HG03442 (cell line): Measurements from ENCODE around the gene P2RY2.

ENCODE experiments used
- ATAC-seq: cut with Tn5 transposase; IDR thresholded peaks from one replicate; pipeline ENCODE4 v1.9.1; 2021; ENCODE audit warnings: mild to moderate bottlenecking, moderate library complexity; ENCODE audit not compliant: unreplicated experiment

P2RY2 gene

GRCh38 chr11:73218106-73218829 is at the start of gene P2RY2:
P2RY2 (plus strand) TSS chr11:73218281; CDS start chr11:73234160, 15,879 bp downstream.
- no peak for ATAC-seq

GRCh38 chr11:73168925-73169579 is 49.0 kb upstream of the P2RY2 start:
- no peak for ATAC-seq

- ATAC-seq: no peak
Measured at GRCh38 chr11:73170140-73170539, 47.9 kb upstream of the P2RY2 start.

- no peak for ATAC-seq
Measured at GRCh38 chr11:73171436-73172161, 46.5 kb upstream of the P2RY2 start.

GRCh38 chr11:73172992-73173656 is 45.0 kb upstream of the P2RY2 start:
- no peak for ATAC-seq

- no peak for ATAC-seq
Measured at GRCh38 chr11:73173755-73174494, 44.2 kb upstream of the P2RY2 start.

- no peak for ATAC-seq
Measured at GRCh38 chr11:73174495-73174791, 43.6 kb upstream of the P2RY2 start.

GRCh38 chr11:73175551-73176144 is 42.4 kb upstream of the P2RY2 start:
- ATAC-seq: no peak

GRCh38 chr11:73176145-73176873 is 41.8 kb upstream of the P2RY2 start:
- ATAC-seq: no peak

GRCh38 chr11:73176874-73177155 is 41.3 kb upstream of the P2RY2 start:
- no peak for ATAC-seq

GRCh38 chr11:73177380-73177777 is 40.7 kb upstream of the P2RY2 start:
- ATAC-seq: no peak

- ATAC-seq: peak; percentile 59
Measured at GRCh38 chr11:73177778-73178539, 40.1 kb upstream of the P2RY2 start.

- no peak for ATAC-seq
Measured at GRCh38 chr11:73178681-73179080, 39.4 kb upstream of the P2RY2 start.

GRCh38 chr11:73182824-73183321 is 35.2 kb upstream of the P2RY2 start:
- no peak for ATAC-seq

GRCh38 chr11:73184953-73185671 is 33.0 kb upstream of the P2RY2 start:
- ATAC-seq: no peak

- ATAC-seq: no peak
Measured at GRCh38 chr11:73185680-73186293, 32.3 kb upstream of the P2RY2 start.

- no peak for ATAC-seq
Measured at GRCh38 chr11:73186294-73186850, 31.7 kb upstream of the P2RY2 start.

GRCh38 chr11:73186886-73187285 is 31.2 kb upstream of the P2RY2 start:
- no peak for ATAC-seq
